Activated naive CD4-positive, alpha-beta T cell treated with anti-CD3 and anti-CD28 coated beads, Interleukin-2, amount 50 U/mL, for 24 hours (primary cell): ENCODE measurements around the gene PKP1.

Experiments
- H3K27ac Mint-ChIP-seq: one replicate; pipeline ENCODE4 v1.8.0; 2021; ENCODE audit warnings: mild to moderate bottlenecking, mixed read lengths
- H3K27me3 Mint-ChIP-seq: one replicate; pipeline ENCODE4 v1.8.0; 2021; ENCODE audit warnings: mixed read lengths
- H3K36me3 Mint-ChIP-seq: one replicate; pipeline ENCODE4 v1.8.0; 2021; ENCODE audit warnings: mixed read lengths
- H3K4me1 Mint-ChIP-seq: one replicate; pipeline ENCODE4 v1.8.0; 2021; ENCODE audit warnings: mixed read lengths
- H3K4me3 Mint-ChIP-seq: one replicate; pipeline ENCODE4 v1.8.0; 2021; ENCODE audit warnings: mild to moderate bottlenecking, mixed read lengths
- H3K9me3 Mint-ChIP-seq: one replicate; pipeline ENCODE4 v1.8.0; 2021; ENCODE audit warnings: mixed read lengths

Gene PKP1

DNA sequence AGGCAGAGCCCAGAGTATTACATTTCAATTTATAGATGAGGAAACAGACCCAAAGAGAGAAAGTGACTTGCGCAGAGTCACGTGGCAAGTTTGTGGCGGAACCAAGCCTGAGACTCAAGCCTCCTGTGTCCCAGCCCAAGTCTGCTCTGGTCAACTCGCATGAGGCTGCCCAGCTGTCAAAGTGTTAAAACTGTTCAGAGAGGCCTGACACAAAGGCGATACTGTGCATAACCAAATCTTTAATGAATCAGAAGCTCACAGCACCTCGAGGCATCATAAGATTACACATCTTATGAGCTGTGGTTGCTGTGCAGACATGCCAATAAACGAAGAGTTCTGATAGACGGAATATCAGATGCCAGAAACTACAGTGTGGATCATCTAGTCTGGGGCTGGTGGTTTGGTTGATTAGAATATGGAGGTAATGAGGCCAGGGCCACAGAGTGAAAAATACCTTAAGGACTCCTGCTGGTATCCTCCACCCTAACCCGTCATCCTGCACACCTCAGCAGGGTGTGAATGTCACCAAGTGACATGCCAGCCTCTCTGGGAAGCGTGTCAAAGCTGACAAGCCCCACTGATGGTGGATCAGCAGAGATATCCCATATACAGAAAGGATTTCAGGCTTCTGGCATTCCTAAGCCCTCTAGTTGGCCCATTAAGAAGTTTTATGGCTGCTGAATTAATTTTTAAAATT, 52.0 kb downstream of the PKP1 start:
- Mint-ChIP-seq H3K27me3 (no peaks in the 10 kb centered on the region), H3K4me3 (no peak overlapping the region), H3K36me3 (no peaks in the 10 kb centered on the region), H3K4me1 (no peaks in the 10 kb centered on the region), H3K9me3 (no peaks in the 10 kb centered on the region), H3K27ac (no peak overlapping the region)

DNA sequence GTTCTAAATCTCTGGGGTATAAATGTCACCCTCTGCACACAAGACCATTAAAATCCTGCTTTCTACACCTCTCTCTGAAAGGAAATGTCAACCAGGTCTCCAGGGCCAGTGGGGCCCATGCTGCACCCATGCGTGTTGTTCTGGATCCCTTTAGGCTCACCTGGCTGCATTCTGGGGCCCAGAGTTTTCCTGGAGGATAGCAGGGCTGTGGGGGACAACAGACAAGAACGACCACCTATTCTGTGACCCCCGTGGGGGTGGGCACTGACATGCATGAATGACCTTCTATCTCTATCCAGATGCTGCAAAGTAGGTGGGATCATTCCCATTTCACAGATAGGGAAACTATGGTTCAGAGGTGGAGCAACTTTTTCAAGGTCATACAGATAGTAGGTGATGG, 52.6 kb downstream of the PKP1 start:
- H3K4me1 Mint-ChIP-seq: no peaks in the 10 kb centered on the region
- H3K4me3 Mint-ChIP-seq: no peak overlapping the region
- H3K36me3 Mint-ChIP-seq: no peaks in the 10 kb centered on the region
- no peaks in the 10 kb centered on the region for H3K27me3 Mint-ChIP-seq
- H3K27ac Mint-ChIP-seq: no peak overlapping the region
- no peaks in the 10 kb centered on the region for H3K9me3 Mint-ChIP-seq

DNA sequence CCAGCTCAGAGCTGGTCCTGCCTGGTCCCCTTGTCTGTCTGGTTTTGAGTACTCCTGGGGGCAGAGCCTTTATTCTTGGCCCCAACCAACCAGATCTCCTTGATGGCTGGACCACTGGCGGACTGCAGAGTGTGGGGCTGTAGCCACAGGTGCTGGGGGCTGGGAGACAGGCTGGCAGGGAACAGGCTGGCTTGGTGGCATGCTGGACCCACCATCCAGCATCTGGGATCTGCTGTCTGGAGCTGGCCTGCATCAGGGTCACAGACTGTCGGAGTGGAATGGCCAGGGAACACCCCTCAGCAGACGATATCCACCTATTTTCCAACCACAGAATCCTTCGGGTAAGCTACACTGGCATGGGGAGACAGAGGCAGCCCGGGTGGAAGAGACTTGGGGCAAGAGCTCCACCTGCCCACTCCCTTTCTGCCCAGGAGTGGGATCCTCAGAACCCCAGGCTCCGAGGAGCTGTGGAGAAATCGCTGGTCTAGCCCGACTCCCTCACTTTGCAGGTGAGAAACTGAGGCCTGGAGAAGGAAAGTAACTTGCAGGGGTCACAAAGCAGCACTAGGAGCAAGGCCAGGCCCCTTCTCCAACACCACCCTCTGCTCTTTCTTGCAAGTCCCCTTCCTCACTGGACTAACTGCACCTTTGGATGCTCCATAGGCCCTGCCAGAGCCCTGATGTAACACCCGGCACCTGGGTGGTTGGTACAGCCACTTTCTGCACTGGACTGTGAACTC, 53.6 kb downstream of the PKP1 start:
- Mint-ChIP-seq H3K27me3 (no peaks in the 10 kb centered on the region), H3K9me3 (no peaks in the 10 kb centered on the region), H3K4me1 (no peaks in the 10 kb centered on the region), H3K27ac (no peak overlapping the region), H3K36me3 (no peaks in the 10 kb centered on the region), H3K4me3 (no peak overlapping the region)

DNA sequence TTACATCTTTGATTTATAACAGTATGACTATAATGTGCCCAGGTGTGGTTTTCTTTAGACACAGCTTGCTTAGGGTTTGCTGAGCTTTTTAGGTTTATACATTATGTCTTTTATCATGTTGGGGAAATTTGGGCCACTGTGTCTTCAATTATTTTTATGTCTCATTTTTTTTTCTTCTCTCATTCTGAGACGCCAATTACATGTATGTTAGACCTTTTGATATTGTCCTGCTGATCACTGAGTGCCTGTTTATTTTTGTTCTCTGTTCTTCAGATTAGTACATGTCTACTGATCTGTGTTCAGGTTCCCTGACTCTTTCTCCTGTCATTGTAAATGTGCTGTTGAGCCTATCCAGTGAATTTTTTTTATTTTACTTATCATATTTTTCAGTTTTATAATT, 58.1 kb downstream of the PKP1 start:
- H3K27me3 Mint-ChIP-seq: peaks cover 2% of the 10 kb centered on the region

DNA sequence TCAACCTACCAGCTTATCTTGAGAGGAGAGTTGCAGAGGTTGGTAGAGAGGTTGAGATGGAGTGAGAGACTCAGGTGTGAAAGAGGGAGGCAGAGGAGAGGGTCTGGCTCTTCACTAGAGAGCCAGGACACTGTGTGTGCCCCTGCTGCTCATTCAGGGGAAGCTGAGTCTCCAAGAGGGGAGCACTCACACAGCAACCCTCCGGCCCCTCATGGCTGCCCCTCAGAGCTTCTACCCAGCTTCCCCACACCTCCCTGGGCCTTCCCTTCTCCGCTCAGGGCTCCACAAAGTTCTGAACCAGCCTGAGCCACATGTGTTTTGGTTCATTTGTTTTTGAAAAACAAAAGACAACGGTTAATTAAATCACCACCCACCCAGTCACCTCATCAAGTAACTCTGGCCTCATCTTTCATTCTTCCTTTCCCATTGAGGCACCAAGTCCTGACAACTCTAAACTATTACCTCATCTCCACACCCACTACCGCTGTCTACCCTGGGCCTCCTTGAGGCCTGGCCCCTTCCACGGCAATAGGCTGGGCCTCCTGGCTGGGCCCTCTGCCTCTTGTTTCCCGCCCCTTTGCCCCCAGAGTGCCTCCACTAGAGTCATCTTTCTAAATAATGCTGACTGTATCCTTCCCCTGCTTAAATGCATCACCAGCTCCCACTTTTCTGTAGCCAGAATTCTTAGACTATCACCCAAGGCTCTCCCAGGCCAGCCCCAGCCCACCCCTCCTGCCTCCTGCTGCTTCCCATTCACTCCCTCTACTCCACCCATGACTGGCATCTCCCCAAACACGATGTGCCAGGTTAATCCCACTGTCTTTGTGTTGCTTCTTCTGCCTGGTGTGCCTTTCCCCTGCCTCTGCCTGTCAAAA, 61.1 kb downstream of the PKP1 start:
- H3K4me3 Mint-ChIP-seq: no peak overlapping the region
- H3K27ac Mint-ChIP-seq: no peak overlapping the region
- H3K36me3 Mint-ChIP-seq: no peaks in the 10 kb centered on the region
- H3K9me3 Mint-ChIP-seq: no peaks in the 10 kb centered on the region
- no peaks in the 10 kb centered on the region for H3K4me1 Mint-ChIP-seq
- peaks cover 8% of the 10 kb centered on the region for H3K27me3 Mint-ChIP-seq

More for the DNA sequence above, 58.1 kb downstream of the PKP1 start:
- Mint-ChIP-seq H3K4me1 (no peaks in the 10 kb centered on the region), H3K9me3 (no peaks in the 10 kb centered on the region), H3K36me3 (no peaks in the 10 kb centered on the region), H3K4me3 (no peak overlapping the region), H3K27ac (no peak overlapping the region)

DNA sequence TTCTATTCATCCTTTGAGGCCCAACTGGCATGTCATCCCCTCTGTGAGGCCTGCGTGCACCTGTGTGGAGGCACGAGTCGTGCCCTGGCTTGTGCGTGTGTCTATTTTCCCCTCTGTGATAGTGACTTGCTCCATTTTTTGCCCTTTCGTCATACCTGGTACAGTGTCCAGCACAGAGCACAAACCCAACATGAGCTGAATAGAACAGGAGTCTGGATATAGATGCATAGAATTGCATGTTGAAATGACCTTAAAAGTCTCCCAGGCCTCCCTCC, 61.7 kb downstream of the PKP1 start:
- no peaks in the 10 kb centered on the region for H3K4me1 Mint-ChIP-seq
- peaks cover 10% of the 10 kb centered on the region for H3K27me3 Mint-ChIP-seq
- no peaks in the 10 kb centered on the region for H3K9me3 Mint-ChIP-seq
- no peaks in the 10 kb centered on the region for H3K36me3 Mint-ChIP-seq
- H3K4me3 Mint-ChIP-seq: no peak overlapping the region
- no peak overlapping the region for H3K27ac Mint-ChIP-seq

DNA sequence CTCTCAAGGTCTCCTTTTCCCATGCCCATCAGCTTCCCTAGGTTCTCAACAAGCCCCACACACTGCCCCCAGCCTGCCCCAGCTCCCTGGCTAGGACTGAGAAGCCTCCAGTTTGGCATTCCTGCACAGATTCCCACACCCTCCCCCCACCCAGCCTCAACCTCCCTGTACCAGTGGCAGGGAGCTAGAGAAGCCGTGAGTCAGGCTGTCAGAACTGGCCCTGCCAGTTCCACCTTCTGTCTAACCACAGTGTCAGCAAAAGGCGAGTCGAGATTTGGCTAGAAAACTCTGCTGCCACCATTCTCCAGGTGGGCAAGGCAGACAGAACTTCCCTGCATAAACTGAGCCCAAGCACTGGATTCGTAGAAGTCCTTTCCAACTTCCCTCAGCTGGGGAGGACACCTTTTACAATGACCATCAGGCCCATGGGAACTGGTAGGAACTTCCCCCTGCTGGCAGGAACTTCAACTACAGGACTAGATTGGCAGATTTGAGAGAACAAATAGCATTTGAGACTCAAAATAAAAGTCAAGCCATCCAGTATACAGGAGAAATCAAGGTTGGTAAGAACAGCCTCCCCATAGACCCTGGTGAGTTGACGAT, 63.1 kb downstream of the PKP1 start:
- no peaks in the 10 kb centered on the region for H3K36me3 Mint-ChIP-seq
- no peak overlapping the region for H3K4me3 Mint-ChIP-seq
- no peak overlapping the region for H3K27ac Mint-ChIP-seq
- H3K4me1 Mint-ChIP-seq: no peaks in the 10 kb centered on the region
- H3K27me3 Mint-ChIP-seq: peaks cover 16% of the 10 kb centered on the region
- H3K9me3 Mint-ChIP-seq: no peaks in the 10 kb centered on the region

DNA sequence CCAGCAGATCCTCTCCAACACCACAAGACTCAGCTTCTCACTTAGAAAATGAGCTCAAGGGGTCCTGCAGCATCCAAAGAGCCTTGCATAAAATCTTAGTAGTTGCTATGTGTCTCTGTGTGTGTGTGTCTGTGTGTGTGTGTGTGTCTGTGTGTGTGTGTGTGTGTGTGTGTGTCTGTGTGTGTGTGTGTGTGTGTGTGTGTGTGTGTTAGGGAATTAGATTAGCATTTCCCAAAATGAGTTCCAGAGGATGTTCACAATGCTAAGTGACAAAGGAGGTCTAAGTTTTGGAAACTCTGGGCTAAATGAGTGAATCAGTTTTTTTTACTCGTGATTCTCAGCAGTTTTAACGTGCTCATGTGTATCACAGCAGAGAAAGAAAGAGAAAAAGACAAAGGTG, 63.7 kb downstream of the PKP1 start:
- no peak overlapping the region for H3K4me3 Mint-ChIP-seq
- H3K4me1 Mint-ChIP-seq: no peaks in the 10 kb centered on the region
- H3K9me3 Mint-ChIP-seq: no peaks in the 10 kb centered on the region
- H3K36me3 Mint-ChIP-seq: no peaks in the 10 kb centered on the region
- H3K27ac Mint-ChIP-seq: no peak overlapping the region
- H3K27me3 Mint-ChIP-seq: peaks cover 18% of the 10 kb centered on the region

DNA sequence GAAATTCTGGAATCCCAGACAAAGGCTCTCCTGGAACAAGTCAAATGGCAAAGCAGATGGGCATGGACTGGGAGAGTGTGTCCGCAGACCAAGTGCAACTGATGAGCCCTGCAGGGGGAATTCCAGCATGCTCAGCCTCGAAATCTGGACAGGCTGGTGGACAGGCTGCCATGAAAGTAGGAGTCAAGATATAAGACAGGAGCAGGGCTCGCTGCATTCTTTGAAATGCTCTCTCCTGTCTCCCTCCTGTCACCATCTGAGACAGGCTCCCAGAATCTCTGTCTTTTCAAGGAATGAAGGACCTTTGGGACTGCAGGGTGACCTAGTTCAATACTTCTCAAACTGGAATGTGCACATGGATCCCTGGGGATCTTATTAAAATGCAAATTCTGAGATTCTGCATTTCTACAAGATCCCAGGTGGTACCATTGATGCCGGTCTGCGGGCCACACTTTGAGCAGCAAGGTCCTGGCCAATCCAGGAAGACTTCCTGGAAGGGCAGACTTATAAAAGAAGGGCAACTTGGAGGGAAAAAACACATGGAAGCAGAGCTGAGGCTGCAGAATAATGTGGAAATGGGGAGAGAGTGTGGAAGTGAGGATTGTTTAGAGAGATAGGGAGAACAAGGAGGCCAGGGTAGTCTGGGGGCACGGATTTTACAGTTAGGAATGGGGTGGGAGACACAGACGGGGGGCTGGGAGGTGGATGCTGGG, 64.3 kb downstream of the PKP1 start:
- Mint-ChIP-seq H3K4me1 (no peaks in the 10 kb centered on the region), H3K27me3 (peaks cover 18% of the 10 kb centered on the region), H3K36me3 (no peaks in the 10 kb centered on the region), H3K27ac (no peak overlapping the region), H3K9me3 (no peaks in the 10 kb centered on the region), H3K4me3 (no peak overlapping the region)

DNA sequence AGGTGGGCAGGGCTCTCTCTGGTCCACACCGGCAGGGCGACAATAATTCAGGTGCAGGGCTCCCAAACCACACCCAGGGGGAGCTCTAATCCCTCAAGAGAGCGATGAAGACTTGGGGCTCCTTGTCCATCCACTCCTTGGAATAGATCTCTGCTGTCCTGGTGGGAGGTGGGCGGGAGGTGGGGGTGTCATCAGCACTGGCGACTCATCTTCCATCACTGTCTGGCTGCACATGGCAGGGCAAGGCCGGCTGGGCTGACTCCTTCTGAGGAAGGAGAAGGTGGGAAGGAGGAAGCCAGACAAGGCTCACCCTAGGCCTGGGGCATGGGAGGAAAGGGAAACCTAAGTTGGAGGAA, 64.9 kb downstream of the PKP1 start:
- Mint-ChIP-seq H3K9me3 (no peaks in the 10 kb centered on the region), H3K27me3 (peaks cover 18% of the 10 kb centered on the region), H3K4me3 (no peak overlapping the region), H3K4me1 (no peaks in the 10 kb centered on the region), H3K36me3 (no peaks in the 10 kb centered on the region), H3K27ac (peak overlapping the region; percentile 5)

DNA sequence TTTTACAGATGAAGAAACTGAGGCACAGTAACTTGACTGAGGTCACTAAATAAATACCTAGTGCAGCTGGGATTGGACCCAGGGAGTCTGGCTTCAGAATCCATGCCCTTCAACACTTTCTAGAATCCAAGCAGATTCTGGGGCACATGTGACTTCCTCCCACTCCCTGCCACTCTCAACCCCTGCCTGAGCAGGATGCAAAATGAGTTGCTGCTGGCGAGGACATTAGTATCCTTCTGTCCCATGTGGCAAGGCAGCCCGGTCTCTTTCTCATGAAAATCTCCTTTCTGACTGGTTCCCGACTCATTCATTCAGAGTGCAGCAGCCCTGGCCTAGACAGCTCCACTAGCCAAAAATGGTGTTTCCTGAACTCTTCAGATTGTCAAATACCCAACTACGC, 65.8 kb downstream of the PKP1 start:
- H3K36me3 Mint-ChIP-seq: no peaks in the 10 kb centered on the region
- no peaks in the 10 kb centered on the region for H3K4me1 Mint-ChIP-seq
- no peak overlapping the region for H3K4me3 Mint-ChIP-seq
- no peaks in the 10 kb centered on the region for H3K9me3 Mint-ChIP-seq
- H3K27ac Mint-ChIP-seq: no peak overlapping the region
- peaks cover 18% of the 10 kb centered on the region for H3K27me3 Mint-ChIP-seq

DNA sequence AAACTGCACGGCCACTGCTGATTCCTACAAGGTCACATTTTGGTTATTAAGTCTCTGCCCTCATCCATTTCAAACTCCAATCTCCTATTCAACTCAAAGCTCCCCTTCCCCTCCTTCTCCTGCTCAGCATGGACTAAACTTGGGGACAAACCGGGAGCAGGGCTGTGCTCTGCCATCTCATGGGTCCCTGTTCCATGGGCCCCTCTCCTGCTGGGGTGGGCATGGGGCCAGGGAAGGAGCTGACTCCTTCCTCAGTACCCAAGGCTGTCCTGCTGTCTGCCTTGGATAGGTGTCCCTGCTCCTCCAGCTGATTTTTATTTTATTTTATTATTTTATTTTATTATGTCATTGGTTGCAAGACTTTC, 67.0 kb downstream of the PKP1 start:
- no peaks in the 10 kb centered on the region for H3K36me3 Mint-ChIP-seq
- peaks cover 16% of the 10 kb centered on the region for H3K27me3 Mint-ChIP-seq
- no peak overlapping the region for H3K4me3 Mint-ChIP-seq
- H3K4me1 Mint-ChIP-seq: no peaks in the 10 kb centered on the region
- H3K9me3 Mint-ChIP-seq: no peaks in the 10 kb centered on the region
- no peak overlapping the region for H3K27ac Mint-ChIP-seq

DNA sequence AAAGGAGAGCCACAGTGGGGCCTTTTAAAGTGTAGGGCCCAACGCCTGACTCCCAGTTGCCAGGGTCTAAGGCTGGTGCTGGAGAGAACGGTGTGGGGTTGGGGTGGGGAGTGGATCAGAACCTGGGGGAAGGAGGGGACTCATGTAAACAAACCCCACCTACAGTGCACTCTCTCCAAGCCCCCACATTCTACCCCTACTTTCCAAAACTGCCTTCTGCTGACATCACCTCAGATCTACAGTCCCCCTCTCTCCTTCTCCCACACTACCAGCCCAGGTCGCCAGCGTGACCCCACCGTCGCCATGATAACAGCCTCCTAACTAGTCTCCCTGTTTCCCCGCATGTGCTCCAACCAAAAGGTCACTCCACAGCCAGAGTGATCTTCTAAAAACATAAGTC, 67.6 kb downstream of the PKP1 start:
- no peaks in the 10 kb centered on the region for H3K36me3 Mint-ChIP-seq
- no peak overlapping the region for H3K4me3 Mint-ChIP-seq
- peaks cover 16% of the 10 kb centered on the region for H3K27me3 Mint-ChIP-seq
- H3K27ac Mint-ChIP-seq: no peak overlapping the region
- no peaks in the 10 kb centered on the region for H3K9me3 Mint-ChIP-seq
- no peaks in the 10 kb centered on the region for H3K4me1 Mint-ChIP-seq

DNA sequence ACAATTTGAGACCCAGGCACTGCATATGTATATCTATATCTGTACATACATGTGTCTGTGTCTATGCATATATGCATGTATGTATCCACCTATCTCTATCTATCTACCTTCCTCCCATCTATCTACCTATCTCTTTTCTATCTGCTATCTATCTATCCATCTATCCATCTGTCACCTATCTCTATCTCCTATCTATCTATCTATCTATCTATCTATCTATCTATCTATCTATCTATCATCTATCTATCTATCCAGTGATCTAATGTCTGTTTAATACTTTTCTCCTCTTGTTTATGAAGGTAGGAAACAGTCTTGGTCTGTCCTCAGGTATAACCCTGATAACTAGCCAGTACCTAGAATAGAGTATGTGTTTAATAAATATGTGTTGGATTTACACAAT, 68.3 kb downstream of the PKP1 start:
- peaks cover 15% of the 10 kb centered on the region for H3K27me3 Mint-ChIP-seq
- H3K27ac Mint-ChIP-seq: no peak overlapping the region
- no peak overlapping the region for H3K4me3 Mint-ChIP-seq
- H3K4me1 Mint-ChIP-seq: no peaks in the 10 kb centered on the region
- H3K9me3 Mint-ChIP-seq: no peaks in the 10 kb centered on the region
- H3K36me3 Mint-ChIP-seq: no peaks in the 10 kb centered on the region

DNA sequence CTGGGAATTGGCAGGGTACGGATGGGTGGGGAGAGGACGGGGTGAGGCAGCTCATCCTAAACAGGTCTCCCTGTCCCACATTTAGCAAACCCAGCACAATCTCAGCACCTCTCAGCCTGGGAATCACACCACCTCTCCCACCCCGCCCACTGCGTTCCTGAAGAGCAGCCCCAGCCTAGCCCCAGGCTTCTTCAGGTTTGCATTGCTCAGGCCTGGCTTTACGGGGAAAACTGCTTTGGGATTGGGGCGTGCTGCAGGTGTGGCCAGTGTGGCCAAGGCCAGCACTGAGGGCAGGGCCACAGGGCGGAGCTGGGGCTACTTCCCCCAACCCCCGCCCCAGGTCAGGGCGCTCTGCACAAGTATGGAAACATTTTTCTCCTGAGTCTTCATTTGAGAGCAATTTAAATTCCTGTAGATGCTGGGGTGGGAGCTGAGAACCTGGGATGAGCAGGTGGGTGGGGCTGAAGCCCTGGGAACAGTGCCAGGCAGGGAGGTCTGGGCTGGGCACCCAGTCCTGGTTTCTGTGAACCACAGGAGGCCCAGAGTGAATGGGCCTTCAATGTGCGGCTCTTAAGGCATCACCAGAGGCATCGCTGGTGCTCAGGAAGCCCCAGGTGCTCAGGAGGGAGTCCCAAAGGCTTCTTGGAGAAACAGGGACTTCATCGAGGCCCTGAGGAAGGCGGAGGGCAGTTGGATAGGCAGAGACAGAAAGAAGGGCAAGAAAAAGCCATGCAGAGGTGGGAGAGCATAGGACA, 70.1 kb downstream of the PKP1 start:
- H3K27ac Mint-ChIP-seq: no peak overlapping the region
- peaks cover 12% of the 10 kb centered on the region for H3K27me3 Mint-ChIP-seq
- H3K4me1 Mint-ChIP-seq: no peaks in the 10 kb centered on the region
- no peak overlapping the region for H3K4me3 Mint-ChIP-seq
- no peaks in the 10 kb centered on the region for H3K9me3 Mint-ChIP-seq
- H3K36me3 Mint-ChIP-seq: no peaks in the 10 kb centered on the region
